NCI-H69 (cell line): ENCODE results near the gene IQCE.
"Not testable (repeated sequence)": the region's sequence is repeated elsewhere in the genome, so short reads cannot be mapped to it uniquely, and the experiment has no call there.

Experiments used
- DNase-seq: peaks from one replicate; lab custom pipeline; 2025; lab: John Stamatoyannopoulos, UW

The IQCE gene

DNA sequence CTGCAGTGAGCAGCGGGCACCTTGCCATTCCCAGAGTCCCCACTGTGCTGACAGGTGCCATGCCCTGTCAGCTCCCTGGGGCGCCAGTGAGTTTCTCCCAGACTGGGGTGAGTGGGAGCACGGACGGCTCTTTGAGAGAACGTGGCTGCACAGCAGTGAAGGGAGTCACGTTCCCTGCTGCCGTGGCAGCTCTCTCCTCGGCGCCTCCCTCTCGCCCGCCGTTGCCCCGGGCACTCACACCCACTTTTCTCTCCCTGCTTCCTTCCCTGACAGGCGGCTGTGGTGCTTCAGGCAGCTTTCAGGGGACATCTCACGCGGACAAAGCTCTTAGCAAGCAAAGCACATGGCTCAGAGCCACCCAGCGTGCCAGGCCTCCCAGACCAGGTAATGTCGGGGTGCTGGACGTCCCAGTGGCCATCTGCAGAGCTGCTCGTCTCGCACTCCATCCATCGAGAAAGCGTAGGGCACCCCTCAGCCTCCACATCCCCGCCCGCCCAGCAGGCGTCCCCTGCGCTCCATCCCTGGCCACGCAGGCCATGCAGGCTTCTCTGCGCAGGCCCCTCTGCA, 45.9 kb downstream of the IQCE start:
- DNase-seq, result peak; percentile 38

DNA sequence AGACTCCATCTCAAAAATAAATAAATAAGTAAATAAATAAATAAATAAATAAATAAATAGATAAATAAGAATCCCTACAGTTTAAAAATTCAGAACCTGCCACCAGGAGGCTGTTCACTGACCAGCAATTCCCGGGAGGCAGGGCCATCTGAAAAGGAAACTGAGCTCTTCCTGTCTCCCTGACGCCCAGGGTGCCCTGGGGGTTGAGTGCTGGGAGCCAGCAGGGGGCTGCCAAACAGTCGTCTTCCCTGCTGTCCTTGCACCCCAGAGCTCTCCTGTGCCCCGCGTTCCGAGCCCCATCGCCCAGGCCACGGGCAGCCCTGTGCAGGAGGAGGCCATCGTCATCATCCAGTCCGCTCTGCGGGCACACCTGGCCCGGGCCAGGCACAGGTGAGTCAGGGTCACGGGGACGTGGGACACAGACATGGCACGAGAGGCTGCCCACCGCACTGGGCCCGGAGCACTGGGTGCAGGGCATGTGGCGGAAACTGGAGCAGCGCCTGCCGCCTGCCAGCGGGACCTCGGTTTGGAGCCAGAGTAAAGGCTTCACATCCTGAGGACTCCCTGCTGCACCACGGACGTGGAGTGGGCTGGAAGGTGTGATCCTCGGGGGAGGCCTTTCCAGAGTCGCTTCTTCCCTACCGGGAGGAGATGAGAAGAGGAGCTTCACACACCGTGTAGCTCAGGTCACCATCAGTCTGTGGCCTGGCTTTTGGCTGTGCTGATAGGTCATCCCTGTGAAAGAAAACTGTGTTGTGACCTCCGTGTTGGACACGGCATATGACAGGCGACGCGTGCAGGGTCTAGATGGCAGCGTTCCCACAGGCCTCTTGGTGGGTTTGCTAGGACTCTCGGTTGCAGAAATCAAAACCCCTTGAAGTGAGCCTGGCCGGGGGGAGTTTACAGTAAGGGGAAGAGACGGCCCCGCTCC, 47.1 kb downstream of the IQCE start:
- DNase-seq, result no peak

DNA sequence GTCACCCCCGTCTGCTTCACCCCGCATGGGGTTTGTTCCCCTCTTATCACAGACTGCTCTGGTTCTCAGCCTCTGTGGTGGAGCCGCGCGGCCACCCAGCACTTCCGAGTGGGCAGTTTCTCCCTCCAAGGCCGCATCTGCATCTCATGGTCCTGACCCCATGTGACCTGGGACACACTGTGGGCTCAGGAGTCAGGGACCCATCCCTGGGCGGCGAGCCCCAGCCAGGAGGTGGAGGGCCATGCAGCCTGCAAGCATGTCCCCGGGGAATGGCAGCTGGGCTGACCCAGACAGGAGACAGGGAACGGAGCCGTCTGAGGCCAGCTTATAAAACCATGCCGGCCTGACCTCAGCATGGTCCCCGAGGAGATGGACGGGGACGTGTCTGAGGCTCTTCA, 47.8 kb downstream of the IQCE start:
- no peak for DNase-seq

DNA sequence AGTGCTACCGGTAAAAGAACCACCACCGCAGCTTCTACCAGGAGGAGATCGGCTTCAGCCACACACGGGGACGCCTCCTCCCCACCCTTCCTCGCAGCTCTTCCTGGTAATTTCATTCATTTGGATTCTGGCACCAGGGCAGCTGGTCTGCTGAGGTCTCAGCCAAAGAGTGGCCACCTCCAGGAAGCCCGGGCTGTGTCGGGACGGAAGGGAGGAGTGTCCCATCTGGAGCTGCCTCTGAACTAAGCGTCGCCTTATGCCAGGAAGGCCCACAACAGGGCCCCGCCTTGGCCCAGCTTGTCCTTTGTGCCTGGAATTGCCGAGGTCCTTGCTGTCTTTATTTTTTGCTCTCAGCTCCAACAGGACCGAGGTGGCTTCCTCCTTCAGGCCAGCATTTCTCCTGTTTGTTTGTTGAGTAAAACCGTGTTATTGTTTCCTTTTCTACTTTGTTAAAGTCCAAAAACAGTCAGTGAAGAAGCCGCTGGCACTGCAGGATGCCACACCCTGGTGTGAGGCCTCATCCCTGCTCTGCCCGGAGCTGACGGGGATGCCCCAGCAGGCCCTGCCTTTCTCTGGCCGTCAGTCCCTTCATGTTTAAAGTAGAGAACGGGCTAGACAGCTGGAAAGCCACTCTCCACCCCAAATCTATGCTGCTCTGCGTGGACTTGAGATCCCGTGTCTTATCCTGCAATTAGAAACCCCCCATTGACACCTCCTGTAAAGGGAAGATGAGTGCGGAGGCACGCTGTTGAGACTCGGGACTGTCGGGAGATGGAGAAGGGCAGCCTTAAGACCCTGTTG, 48.5 kb downstream of the IQCE start:
- no peak for DNase-seq

DNA sequence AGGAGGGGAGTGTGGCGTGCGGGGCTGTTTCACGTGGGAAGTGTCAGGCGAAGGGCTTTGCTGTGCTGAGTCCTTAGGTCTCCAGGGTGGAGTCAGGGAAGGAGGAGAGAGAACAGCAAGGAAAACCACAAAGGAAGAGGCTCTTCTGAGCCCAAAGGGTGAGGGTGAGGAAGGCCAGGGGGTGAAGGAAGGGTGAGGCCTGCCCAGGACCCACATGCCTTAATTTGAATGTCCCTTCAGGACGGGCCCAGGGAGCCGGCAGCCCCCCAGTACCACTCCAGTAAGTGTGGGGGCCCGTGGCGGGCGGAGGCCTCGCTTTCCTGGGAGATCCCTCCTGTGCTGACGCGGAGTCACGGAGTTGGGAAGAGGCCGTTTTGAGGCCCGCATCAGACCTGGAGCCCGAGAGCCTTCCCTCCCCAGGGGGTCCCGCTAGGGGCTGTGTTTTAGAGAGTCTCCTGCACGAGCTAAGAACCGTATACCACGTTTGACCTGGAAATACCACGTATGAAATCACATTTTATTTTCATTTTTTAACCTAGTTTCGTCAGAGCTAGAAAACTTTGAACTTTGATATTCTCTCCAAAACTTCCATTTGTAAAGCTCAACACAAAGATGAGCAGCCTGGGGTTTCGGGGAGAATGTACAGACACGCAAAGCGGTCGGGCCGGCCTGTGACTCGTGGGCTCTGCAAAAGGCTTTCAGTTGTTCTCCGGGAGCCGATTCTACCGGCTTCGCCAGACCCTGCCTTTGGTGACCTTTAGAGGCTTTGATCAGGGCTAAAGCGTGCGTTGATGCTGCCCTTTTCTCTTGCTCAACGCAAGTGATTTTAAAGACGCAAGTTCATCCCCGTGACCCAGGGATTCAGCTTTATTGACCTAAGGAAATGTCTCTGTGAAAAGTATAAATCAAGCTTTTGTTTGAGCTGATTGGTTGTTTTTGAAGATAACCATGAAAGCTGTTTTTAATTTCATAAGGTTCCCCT, 49.4 kb downstream of the IQCE start:
- no peak for DNase-seq

DNA sequence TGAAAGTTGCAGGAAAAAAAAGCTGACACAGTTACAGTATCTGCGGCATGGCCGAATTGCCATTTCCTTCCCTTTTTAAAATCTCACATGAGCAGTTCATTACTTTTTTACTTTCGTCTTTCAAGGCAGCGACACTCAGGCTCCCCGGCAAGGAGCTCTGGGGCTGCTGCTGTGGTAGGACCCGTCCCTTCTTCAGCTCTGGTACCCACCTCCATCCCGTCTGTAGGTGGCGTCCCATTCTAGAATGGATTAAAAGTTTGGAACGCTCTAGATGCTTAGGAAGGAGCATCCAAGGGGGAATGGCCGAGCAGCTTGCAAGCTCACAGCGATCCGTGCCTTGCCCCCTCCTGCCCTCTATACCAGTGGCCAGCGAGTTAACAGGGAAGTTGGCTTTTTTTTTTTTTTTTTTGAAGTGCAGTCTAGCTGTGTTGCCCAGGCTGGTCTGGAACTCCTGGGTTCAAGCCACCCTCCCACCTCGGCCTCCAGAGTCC, 50.2 kb downstream of the IQCE start:
- DNase-seq, result no peak

DNA sequence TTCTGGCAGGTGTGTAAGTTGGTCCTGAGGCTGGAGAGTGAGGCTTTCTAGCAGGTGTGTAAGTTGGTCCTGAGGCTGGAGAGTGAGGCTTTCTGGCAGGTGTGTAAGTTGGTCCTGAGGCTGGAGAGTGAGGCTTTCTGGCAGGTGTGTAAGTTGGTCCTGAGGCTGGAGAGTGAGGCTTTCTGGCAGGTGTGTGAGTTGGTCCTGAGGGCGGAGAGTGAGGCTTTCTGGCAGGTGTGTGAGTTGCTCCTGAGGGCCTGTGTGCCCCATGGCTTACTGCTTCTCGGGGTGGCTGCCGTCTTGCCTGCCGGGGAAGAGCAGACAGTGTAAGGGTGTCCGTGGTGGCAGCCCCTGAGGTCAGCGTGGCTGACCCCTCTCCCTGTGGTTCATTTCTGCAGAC, 50.9 kb downstream of the IQCE start:
- DNase-seq, result not testable (repeated sequence)

DNA sequence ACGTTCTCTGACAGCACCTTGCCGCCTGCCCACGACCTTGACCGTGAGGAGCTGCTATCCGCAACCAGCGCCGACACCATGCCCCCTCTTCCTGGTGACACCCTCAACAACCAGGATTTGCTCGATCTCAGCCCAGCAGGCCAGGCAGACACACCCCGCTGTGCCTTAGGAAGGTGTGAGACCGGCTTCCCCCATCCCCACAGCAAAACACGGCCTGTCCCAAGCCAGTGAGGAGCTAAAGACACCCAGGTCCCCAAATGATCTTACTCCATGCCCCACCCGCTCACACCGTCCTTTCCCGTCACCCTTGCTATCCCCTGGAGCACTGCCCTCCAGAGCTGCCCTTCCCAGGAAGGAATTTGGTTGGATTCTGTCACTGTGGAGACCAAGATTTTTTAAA, 51.7 kb downstream of the IQCE start:
- no peak for DNase-seq

DNA sequence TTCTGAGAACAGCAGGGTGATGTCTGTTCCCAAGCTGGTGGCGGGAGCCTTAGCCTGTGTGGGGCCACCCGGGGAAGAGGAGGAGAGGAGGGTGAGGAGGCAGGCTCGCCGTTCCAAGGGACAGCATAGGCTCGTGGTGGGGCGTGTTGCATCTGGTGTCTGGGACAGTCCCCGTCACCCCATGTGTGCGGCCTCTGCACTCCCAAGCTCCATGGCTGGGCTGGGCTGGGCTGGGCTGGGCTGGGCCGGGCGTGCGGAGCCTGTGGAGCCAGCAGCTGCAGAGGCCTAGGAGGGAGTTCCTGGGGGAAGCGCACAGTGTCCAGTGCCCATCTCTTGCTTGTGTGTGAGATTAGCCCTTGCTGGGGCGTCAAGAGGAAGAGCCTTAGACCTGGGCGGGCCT, 52.1 kb downstream of the IQCE start:
- no peak for DNase-seq

DNA sequence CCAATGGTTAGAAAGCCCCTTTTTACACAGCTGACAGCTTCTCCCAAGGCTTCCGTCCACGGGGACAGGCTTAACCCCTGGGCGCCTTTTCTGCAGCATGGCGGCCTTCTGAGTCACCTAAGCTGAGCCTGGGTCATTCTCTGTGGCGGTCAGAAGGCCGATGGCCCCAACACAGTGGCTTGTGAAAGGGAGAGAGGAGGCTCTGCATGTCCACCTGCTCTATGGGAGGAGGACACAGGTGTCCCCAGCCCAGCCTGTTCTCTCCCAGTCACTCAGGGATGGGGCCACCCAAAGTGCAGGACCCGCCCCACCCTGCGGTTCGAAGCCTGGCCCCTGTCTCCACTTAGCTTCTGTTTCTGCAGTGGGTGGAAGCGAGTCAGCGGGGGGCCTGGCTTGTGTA, 52.6 kb downstream of the IQCE start:
- DNase-seq, result no peak

DNA sequence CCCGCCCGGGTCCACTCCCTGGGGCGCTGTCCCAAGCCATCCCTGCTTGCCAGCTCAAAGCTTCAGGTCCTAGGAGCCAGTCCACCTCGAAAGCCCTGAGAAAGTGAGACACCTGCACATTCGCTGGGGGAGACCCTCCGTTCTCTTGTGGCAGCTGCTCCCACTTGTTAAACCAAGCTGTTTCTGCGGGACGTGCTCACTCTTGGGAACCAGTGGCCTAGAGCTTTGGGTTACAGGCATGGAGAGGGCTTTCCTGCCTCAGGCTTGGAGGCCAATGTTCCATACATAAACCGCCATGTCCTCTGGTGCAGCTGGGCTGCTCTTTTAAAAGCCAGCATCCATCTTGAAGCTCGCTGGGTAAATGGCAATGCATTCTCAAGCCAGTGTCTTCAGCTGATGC, 53.1 kb downstream of the IQCE start:
- no peak for DNase-seq

DNA sequence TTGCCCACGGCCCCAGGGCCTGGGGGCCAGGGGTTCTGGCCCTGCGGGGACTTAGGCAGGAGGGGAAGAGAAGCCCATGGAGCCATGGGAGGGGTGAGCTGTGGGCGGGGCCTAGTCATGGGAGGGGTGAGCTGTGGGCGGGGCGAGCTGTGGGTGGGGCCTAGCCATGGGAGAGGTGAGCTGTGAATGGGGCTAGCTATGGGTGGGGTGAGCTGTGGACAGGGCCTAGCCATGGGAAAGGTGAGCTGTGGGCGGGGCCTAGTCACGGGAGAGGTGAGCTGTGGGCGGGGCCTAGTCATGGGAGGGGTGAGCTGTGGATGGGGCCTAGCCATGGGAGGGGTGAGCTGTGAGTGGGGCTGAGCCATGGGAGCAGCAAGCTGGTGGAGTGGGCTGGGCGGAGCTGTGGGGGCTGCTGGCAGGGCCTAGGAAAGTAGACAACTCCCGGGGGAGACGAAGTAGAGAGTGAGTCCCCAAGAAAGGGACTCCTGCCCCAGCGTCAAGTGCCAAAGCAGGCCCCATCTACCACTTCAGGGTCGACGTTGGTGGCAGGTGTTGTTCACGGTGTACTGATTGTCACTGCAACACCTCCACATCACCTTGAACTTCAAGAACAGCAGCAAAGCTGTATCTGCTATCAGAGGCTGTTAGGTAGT, 53.8 kb downstream of the IQCE start:
- peak; percentile 54 for DNase-seq

DNA sequence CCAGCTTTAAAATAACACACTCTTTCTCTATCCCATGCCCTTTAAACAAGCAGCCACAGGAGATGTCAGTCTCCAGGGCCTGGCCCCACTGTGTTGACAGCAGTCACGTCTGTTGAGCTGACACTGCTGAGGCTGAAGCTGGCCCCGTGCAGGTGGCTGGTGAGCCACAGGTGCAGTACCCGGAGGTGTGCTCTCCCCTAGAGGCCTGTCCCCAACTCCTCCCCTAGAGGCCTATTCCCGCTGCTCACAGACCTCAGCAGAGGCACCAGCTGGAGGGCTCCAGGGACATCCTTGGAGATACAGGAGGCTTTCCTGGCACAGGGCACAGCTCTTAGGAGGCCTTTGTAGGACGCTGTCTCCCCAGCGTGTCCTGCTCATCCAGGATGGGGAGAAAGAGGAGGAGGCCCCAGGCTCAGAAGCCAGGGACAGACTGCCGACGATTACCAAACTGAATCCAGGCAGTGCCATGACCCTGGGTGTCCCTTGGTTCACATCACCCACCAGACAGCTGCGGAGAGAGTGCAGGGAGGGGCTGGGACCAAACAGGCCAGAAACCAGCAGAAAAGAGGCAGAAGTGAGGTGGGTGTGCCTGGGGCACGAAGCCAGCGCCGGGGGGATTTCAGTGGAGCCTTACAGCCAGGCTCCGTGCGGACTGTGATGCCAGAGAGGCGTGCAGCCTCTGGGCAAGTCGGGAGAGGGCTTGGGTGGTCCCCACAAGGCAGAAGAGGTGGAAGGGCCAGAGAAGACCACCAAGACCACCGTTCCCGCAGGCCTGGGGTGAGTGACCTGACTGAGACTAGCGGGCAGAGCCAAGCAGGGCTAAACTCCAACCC, 54.5 kb downstream of the IQCE start:
- peak; percentile 60 for DNase-seq

DNA sequence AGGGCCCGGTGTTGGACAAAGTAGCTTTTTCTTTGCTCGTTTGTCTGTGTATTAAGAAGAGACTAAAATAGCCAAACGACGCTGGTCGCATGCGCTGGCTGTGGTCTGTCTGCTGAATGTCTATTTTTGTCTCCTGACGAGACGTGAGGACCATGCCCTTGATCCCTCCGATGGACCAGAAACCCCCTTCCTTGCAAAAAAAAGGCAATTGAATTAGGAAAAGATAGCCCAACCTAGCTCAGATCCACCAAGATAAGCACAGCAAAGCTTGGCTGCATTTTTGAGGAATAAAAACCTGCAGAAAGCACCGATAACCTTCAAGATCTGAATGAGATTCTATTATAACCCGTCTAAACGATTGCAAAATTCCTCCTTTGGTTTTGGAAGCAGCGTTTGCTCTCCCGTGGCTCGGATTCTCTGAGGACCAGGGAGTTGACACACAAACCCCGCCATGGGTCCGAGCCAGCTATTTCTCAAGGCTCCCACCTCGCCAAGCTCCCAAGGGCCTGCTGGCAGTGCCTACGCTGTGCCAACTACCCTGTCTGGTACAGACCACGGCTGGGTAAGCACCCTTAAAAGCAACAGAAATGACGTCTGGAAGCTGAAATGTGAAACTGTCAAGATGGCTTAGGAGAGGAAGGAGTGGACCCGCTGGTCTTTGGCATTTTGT, 55.3 kb downstream of the IQCE start:
- peak; percentile 28 for DNase-seq

DNA sequence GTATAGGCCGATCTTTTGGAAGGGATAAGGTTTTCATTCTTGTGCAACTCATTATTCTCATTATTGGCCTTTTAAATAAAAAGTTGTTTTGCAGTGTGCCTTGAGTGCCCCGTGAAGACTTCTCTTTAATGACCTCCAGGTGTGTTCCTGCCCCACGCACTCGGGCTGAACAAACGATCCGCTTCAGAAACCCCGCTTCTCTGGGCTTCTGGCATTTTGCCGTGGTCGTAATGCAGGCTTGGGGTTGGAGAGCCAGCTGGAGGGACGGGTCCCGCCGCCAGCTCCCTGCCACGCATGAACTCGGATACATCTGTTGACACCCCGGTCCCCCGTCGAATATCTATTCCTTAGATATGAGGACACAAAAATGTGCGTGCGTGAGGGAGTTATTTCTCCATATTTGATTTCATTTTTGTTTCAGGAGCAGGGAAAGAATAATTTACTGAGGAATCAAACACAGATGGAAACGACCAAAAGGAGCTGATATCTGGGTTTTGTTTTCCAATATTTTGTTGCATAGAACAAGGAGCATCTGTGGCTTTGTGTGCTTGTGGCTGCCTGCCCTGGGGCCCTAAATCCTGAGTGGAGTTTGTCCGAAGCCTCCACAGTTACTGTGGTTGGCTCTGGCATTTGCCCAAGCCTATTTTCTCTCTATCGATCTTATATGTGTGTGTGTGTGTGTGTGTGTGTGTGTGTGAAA, 56.0 kb downstream of the IQCE start:
- peak; percentile 37 for DNase-seq

DNA sequence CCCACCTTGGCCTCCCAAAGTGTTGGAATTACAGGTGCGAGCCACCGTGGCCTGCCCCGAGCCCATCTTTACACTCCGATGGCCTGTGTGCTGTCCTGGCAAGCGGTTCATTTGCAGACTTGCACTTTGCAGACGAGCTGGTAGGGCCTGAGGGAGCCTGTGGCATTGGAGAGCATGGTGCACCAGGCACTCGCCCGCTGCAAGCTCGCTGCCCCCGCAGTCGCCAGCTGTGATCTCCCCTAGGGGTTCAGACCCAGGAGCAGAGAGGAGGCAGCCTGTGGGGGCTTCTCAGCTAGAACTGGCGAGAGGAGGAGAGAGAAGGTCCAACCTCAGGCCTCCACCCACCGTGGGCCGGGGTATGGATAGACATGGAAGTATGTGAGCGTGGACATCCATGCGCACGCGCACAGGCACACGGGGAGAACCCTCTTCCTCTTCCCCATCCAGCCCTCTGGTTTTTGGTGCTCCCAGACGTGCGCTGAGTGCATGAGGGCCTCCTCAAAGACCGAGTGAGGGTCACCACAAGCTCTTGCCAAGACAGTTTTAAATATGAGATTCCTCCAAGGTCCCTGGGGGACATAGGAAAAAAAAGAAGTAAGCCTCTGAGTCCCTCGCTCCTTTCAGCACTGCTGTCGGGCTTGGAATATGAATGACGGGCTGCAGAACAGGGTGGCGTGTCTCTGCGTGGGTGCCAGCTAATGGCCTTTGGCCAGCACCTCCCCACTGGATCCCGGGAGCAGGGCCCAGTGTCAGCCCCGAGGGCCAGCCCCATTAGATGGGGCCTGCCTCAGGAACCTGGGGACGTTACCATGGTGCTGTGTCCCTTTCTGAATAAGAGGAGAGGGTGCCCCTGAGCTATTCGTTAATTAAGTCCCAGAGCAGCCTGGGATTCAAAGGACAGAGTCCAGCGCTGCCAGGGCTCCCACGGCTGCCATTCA, 57.9 kb downstream of the IQCE start:
- peak; percentile 43 for DNase-seq

DNA sequence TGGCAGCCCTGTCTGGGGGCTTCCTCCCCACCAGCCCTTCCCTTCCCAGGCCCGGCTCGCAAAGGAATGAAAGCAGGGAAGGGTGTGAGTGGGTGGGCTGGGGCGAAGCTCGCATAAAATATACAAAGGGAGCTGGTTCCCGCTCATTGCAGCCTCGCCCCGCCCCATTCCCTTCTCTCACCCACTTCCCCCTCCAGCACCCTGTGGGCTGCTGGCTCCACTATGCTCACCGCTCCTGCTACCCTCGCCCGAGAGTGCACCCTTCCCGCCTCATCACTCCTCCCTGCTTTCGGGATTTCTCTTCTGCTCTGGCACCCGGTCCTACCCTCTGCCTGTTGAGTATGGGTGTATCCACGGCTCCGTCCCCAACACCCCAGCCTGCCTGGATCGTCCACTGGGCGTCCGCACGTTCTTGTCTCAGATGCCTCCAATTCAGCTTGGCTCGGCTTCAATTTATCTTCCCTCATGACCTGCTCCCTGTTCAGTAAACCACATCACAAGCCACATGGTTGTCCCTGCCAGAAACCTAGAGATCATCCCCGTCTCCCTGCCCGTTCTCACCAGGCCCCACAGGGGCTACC, 58.6 kb downstream of the IQCE start:
- DNase-seq, result no peak
